ENCODE data around the gene CST8.

The CST8 gene

GRCh38 chr20:23490817-23491216 lies at the start of gene CST8:
TSS of gene CST8 (plus strand) at chr20:23491117. CDS start at chr20:23491668, 551 bp downstream.
- FAIRE-seq (no peak), DNase-seq (ENCODE audit: insufficient read length, low spot score) (no peak)
- TF ChIP-seq, protein P1, sequence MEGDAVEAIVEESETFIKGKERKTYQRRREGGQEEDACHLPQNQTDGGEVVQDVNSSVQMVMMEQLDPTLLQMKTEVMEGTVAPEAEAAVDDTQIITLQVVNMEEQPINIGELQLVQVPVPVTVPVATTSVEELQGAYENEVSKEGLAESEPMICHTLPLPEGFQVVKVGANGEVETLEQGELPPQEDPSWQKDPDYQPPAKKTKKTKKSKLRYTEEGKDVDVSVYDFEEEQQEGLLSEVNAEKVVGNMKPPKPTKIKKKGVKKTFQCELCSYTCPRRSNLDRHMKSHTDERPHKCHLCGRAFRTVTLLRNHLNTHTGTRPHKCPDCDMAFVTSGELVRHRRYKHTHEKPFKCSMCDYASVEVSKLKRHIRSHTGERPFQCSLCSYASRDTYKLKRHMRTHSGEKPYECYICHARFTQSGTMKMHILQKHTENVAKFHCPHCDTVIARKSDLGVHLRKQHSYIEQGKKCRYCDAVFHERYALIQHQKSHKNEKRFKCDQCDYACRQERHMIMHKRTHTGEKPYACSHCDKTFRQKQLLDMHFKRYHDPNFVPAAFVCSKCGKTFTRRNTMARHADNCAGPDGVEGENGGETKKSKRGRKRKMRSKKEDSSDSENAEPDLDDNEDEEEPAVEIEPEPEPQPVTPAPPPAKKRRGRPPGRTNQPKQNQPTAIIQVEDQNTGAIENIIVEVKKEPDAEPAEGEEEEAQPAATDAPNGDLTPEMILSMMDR (IDR thresholded peaks at IDR 0.05; ENCODE audit: insufficient read depth, missing control alignments): no peak

- no peak for FAIRE-seq
- TF ChIP-seq, protein P1 (IDR thresholded peaks at IDR 0.05; ENCODE audit: insufficient read depth, missing control alignments): peak; percentile 83
- DNase-seq (ENCODE audit: insufficient read length, low spot score): peak; percentile 32
Measured at GRCh38 chr20:23441850-23442313, 49.0 kb upstream of the CST8 start.

- no peak for FAIRE-seq
- no peak for DNase-seq (ENCODE audit: insufficient read length, low spot score)
- TF ChIP-seq, protein P1 (IDR thresholded peaks at IDR 0.05; ENCODE audit: insufficient read depth, missing control alignments): no peak
Measured at GRCh38 chr20:23442436-23442835, 48.5 kb upstream of the CST8 start.

DNA sequence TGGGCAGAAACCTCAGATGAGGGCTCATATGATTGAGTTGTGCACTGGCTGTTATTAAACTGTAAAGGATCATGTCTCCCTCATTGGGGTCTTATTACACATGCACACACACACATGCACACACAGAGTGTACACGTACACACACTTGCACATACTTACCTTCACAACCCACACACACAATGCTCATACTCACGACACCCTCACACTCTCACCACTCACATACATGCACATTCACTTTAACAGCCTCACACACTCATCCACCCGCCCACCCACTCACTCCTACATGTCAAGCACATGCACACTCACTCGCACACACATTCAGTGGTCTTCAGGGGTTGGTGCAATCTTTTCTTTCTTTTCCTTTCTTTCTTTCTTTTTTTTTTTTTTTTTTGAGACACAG lies 46.1 kb upstream of the CST8 start:
- FAIRE-seq: no peak
- TF ChIP-seq, protein P1 (IDR thresholded peaks at IDR 0.05; ENCODE audit: insufficient read depth, missing control alignments): no peak
- no peak for DNase-seq (ENCODE audit: insufficient read length, low spot score)

- DNase-seq (ENCODE audit: insufficient read length, low spot score) (no peak), FAIRE-seq (no peak)
- TF ChIP-seq, protein P1 (IDR thresholded peaks at IDR 0.05; ENCODE audit: insufficient read depth, missing control alignments): no peak
Measured at GRCh38 chr20:23445596-23446217, 45.2 kb upstream of the CST8 start.

DNA sequence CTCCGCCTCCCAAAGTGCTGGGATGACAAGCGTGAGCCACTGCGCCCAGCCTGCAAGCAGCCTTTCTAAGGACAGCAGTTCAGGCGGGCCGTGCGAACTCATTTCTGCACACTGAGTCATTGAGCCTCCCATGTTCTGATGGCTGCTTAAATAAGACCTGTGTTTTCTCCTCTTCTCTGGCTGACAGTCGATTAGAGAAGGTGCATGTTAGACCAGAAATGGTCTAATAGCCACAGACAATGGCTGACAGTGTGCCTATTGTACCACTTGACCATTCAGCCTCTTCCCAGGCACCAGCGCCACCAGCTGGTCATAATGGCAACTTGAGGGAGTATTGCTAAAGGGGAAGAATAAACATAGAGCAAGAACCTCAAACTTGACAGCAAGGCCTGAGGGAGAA lies 44.4 kb upstream of the CST8 start:
- no peak for DNase-seq (ENCODE audit: insufficient read length, low spot score)
- FAIRE-seq: no peak
- TF ChIP-seq, protein P1 (IDR thresholded peaks at IDR 0.05; ENCODE audit: insufficient read depth, missing control alignments): peak; percentile 85

DNA sequence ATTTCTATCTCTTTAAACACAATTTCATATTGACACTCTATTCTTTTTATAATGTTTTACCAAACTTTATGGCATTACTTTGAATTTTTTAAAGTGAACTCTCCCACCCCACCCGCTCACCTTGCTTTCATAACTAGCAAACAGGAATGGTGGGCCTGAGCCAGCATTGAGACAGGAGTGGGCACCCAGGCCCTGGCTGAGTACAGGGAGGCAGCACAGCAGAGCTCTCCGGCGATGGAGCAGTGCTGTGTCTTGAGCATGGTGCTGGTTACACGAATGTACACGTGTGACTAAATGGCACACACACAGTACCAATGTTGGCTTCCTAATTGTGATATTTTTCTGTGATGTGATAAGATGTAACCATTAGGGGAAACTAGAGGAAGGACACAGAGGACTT lies 42.8 kb upstream of the CST8 start:
- no peak for DNase-seq (ENCODE audit: insufficient read length, low spot score)
- TF ChIP-seq, protein P1 (IDR thresholded peaks at IDR 0.05; ENCODE audit: insufficient read depth, missing control alignments): no peak
- FAIRE-seq: no peak
